Right renal cortex interstitium (tissue), 3 donors: ENCODE data around the gene KCNQ4. TPM values are rescaled to one million over a fixed set of nuclear protein-coding genes. Genes with fewer than 3 reads are reported as not detected.

Source experiments
- DNase-seq, 3 donors: peaks; one replicate each; pipeline ENCODE4 v3.0.0-alpha.2; 2013; ENCODE audit warnings: low read depth in 3 of 3, low spot score in 2 of 3
- polyA plus RNA-seq, 3 donors: library from polyadenylated mRNA; unstranded; fragments of 120-200 nt; gene quantifications; one replicate each; pipeline ENCODE4 v1.2.1, GENCODE V29; 2013; ENCODE audit not compliant: insufficient read length in 3 of 3

KCNQ4 gene
- polyA plus RNA-seq, 3 donors, result 1.2 to 1.7 (median 1.3) TPM

- no peak for DNase-seq
Measured at GRCh38 chr1:40884055-40884795, 100.6 kb downstream of the KCNQ4 start.

- no peak for DNase-seq
Measured at GRCh38 chr1:40886318-40887011, 102.9 kb downstream of the KCNQ4 start.

DNA sequence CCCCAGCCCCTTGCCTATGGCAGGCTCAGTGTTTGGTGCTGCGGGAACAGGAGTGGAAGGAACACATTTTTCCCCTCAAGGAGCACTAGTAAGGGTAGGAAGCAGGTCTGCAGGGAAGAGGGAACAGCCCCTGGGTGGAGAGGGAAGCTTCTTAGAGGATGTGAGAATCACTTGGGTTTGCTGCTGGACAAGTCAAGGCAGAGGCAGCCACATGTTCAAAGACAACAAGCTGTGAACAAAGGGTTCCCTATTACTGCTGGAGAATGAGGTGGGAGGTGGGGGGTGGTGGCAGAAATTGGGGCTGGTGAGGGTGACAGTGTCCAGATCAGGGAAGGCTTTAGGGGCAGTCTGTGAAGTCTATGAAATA is 103.4 kb downstream of the KCNQ4 start:
- DNase-seq, result no peak

DNA sequence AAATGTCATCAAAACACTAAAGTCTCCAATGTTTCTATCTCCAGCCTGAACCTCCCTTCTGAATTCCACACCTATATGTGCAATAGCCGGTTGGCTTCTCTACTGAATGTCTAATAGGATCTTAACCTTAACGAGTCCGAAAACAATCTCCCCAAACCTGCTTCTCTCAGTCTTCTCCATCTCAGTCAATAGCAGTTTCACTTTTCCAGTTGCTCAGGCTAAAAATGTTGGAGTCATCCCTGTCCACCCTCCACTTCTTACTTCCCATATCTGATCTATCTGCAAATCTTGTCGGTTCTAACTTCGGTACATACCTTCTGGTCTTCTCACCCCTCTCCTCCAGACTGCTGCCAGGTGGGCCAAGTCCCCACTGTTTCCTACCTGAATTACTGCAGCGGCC is 104.1 kb downstream of the KCNQ4 start:
- no peak for DNase-seq

Other genes starting within 250 kb of the KCNQ4 start
- gene RIMS3, start 118.1 kb upstream of the KCNQ4 start, polyA plus RNA-seq, result 1 to 10 TPM; 1.7 to 2.0 (median 1.9) TPM
- 10 to 100 TPM; 89.3 to 94.0 (median 90.8) TPM for gene NFYC, start 92.1 kb upstream of the KCNQ4 start, polyA plus RNA-seq
- 1 to 10 TPM; 3.0 to 3.7 (median 3.0) TPM for gene CITED4, start 78.6 kb downstream of the KCNQ4 start, polyA plus RNA-seq
- gene CTPS1, start 195.9 kb downstream of the KCNQ4 start, polyA plus RNA-seq, result 10 to 100 TPM; 27.3 to 29.8 (median 28.8) TPM
- under 1 TPM; 0.22 to 0.28 (median 0.25) TPM for gene SLFNL1, start 237.9 kb downstream of the KCNQ4 start, polyA plus RNA-seq